NCI-H2171 treated with DMSO at 0.1 percent for 48 hours (cell line): ENCODE data around the gene CRELD2.
A peak's percentile ranks its signal among the peaks of the same experiment; 100 is the strongest.
"Not testable (repeated sequence)": the region's sequence is repeated elsewhere in the genome, so short reads cannot be mapped to it uniquely, and the experiment has no call there.

Source experiments
- DNase-seq: peaks from one replicate; lab custom pipeline; 2025; lab: John Stamatoyannopoulos, UW

The CRELD2 gene

GRCh38 chr22:49930596-49931412 lies 12.4 kb downstream of the CRELD2 start:
- DNase-seq, result peak; percentile 43

DNA sequence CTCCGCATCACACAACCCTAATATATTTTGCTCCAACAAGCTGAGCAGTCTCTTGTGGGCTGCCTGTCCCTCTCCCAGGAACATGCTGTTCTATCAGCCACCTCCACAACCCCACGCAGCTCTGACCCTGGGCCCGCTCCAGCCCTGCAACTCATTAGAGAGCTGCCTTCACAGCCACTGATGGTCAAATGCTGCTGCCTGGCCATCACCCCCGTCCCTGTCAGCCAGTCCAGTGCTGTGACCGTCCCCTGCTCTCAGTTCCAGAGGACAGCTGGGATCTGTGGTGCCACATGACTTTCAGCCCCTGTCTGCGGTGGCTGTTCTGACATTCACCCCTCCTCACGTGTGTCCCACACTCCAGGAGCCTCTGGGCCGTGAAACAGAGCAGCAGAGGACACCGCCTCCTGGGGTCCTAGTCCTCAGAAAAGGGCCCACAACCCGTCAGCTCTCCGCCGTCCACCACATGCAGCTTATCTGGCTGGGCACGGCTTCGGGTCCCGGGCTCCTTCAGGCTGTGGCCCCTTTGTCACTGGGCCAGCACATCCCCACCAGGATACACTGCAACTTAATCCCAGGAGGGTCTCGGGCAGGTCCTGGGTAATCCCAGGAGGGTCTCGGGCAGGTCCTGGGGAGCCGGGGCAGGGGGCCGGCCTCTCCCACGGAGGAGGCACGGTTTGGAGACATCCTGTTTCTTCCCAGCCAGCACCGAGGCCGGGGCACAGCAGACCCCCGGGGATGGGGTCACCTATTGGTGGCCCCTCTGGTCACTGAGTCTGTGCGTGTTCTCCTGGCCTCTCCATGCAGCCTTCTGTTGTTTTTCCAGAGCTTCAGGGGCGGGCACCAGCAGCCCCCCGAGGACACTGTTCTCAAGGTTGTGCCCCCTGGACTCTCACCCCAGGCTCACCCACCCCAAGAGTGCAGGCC lies 15.1 kb downstream of the CRELD2 start:
- no peak for DNase-seq

- DNase-seq, result no peak
These were observed 15.9 kb downstream of the CRELD2 start for GRCh38 chr22:49934160-49934890.

- DNase-seq, result peak; percentile 49
These were observed 16.6 kb downstream of the CRELD2 start for GRCh38 chr22:49934891-49935557.

- peak; percentile 49 for DNase-seq
These were observed 17.1 kb downstream of the CRELD2 start for GRCh38 chr22:49935561-49935960.

GRCh38 chr22:49936018-49936972 lies 17.9 kb downstream of the CRELD2 start:
- DNase-seq, result peak; percentile 74

GRCh38 chr22:49936973-49937757 lies 18.7 kb downstream of the CRELD2 start:
- peak; percentile 55 for DNase-seq

DNA sequence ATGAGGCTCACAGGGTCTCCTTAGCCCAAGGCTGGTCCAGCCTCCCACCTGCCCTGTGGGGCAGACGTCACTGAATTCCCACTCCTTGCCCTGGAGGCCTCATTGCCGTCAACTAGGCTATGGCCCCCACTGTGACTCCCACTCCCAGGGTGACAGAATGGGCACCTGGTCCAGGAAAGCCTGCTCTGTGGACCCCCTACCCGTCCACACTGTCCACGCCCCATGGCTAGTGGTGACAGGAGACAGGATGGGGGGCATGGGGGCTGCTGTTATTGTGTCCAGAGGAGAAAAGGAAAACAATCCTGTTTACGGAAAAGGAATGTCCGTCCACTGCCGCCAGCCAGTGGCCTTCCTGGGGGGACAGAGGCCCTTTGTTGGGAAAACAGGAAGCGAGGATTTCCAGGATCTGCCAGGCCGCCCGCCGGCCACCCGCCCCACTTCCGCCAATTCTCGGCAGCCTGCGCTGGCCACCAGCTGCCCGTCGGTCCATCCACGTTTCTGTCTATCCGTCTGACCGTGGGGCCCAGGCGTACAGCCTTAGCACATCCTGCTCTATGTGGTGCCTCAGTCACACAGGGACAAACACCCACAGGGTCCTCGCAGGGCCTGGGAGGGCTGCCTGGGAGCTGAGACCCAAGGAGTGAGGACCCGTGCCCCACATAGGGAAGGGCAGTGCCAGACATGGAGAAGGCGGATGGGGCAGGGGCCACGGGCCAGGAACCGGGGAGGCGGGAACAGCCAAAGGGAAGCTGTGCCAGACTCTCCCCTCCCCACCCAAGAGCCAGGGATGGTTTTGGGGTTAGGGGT lies 19.5 kb downstream of the CRELD2 start:
- no peak for DNase-seq

GRCh38 chr22:49938565-49939136 lies 20.2 kb downstream of the CRELD2 start:
- DNase-seq, result no peak

GRCh38 chr22:49941507-49942316 lies 23.3 kb downstream of the CRELD2 start:
- no peak for DNase-seq

DNA sequence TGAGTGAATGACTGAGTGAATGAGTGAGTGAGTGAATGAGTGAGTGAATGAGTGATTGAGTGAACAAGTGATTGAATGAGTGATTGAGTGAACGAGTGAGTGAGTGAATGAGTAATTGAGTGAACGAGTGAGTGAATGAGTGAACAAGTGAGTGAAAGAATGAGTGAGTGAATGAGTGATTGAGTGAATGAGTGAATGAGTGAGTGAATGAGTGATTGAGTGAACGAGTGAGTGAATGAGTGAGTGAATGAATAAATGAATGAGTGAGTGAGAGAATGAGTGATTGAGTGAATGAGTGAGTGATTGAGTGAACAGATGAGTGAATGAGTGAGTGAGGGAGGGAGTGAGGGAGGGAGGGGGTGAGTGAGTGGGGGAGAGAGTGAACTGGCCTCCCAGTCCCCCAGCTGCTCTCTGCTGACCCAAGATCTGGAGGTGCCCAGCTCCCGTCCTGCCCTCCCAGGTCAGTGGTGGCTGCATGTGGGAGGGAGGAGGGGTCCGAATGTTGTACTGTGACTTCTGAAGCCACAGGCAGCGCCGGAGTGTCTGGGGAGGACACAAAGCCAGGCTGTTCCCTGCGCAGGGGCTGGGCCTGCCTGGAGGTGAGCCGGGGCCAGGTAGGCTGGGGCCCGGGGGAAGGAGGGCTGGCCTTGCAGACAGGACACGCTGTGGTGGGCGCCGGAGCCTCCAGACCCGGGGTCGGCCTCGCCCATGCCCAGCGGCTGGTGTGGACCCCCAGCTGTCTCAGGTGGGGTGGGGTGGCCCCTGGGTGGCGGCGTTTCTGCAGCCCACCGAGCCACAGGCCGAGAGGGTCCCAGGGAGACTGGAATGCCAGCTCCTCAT lies 24.4 kb downstream of the CRELD2 start:
- DNase-seq, result no peak

GRCh38 chr22:49943405-49943765 lies 25.0 kb downstream of the CRELD2 start:
- no peak for DNase-seq

DNA sequence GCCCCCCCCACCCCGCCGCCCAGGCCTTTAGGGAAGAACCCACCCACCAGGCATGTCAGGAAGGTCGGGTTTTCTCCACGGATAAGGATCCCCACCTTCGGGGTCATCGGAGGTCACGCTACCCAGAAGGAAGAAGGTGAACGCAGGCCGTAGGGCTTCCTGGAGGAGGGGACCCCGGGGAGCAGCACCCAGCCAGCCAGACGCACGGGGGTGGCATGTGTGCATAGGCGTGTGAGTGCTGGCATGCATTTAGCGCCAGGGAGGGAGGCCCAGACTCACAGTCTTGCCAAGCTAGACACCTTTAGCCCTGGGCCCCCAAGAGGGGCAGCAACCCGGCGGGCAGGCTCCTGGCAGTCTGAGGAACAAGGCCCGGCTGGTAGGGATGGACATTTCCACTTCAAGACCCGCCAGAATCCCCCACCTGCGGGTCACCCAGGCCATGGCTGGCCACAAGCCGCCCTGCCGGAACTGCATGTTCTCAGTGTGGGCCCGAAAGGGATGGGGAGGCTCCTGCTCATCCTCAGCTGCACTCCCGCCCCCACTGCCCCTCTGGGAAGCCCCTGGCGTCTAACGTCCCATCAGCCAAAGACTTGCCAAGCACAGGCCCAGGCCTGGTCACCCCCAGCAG lies 25.5 kb downstream of the CRELD2 start:
- DNase-seq, result no peak

GRCh38 chr22:49944399-49944891 lies 26.0 kb downstream of the CRELD2 start:
- no peak for DNase-seq

- DNase-seq, result not testable (repeated sequence)
These were observed 26.8 kb downstream of the CRELD2 start for GRCh38 chr22:49945042-49945794.
